K562 (cell line): ENCODE measurements around the gene SOHLH2. TPM values are rescaled to one million over a fixed set of nuclear protein-coding genes. Genes with fewer than 3 reads are reported as not detected.

Source experiments
- ATAC-seq: fragments of 200-7000 bp; cut with Tn5 transposase; 3 replicates; pipeline ENCODE4 v1.9.1; 2020; ENCODE audit warnings: moderate library complexity
- BruUV-seq: library from RNA; stranded (reverse); fragments of 400-500 nt; replicated peaks from 2 replicates; lab custom pipeline; 2021; lab: Mats Ljungman, UMichigan
- CTCF ChIA-PET: fragments of 300-600 bp; formaldehyde crosslinking; extraction: SDS; loops from one replicate; lab custom pipeline; 2021; ENCODE audit warnings: low intra/inter-chr PET ratio; lab: Yijun Ruan, JAX
- POLR2A ChIA-PET: fragments of 300-600, 350-650 bp; sonication (Branson Sonifier 250); formaldehyde crosslinking; extraction: SDS; loops from one replicate; lab custom pipeline; 2021; ENCODE audit warnings: antibody characterized with exemption, inconsistent platforms; lab: Yijun Ruan, JAX
- DNase-seq, 4 experiments: peaks; one replicate each; pipeline versions ENCODE4 v3.0.0 to v3.0.0-alpha.2; 2011 to 2018; ENCODE audit warnings: low spot score in 3 of 4, mixed read lengths in 3 of 4; ENCODE audit errors: extremely low read depth in 1 of 4
- FAIRE-seq: peaks from 2 replicates; lab custom pipeline; 2011; peaks lifted over from hg19 to GRCh38; lab: Jason Lieb, UNC
- H2AFZ ChIP-seq: 2 replicates; pipeline ENCODE4 v1.6.0; 2011; ENCODE audit warnings: low read depth, low read length, control low read depth, inconsistent platforms
- H3K27ac ChIP-seq: fragments of 200-600 bp; 3 replicates; pipeline ENCODE4 v1.8.0; 2011; ENCODE audit warnings: low read depth, mild to moderate bottlenecking, control low read depth, inconsistent platforms, low read length, moderate library complexity, mixed read lengths; ENCODE audit errors: extremely low read depth
- H3K27me3 ChIP-seq, 2 experiments: fragments of 300-600 bp in 1 of 2; 2 replicates in 1 of 2; 3 replicates in 1 of 2; pipeline versions ENCODE4 v1.6.0 to v1.8.0; 2011; ENCODE audit warnings: inconsistent platforms in 2 of 2, low read length in 2 of 2, mild to moderate bottlenecking in 1 of 2, mixed read lengths in 1 of 2, moderate library complexity in 1 of 2; ENCODE audit not compliant: control insufficient read depth in 2 of 2, insufficient read depth in 2 of 2
- H3K36me3 ChIP-seq: fragments of 300-600 bp; 3 replicates; pipeline ENCODE4 v1.8.0; 2011; ENCODE audit warnings: mild to moderate bottlenecking, low read length, inconsistent platforms; ENCODE audit not compliant: control insufficient read depth, insufficient read depth
- H3K4me1 ChIP-seq, 2 experiments: fragments of 200-600 bp in 1 of 2; replicated peaks in 1 of 2; 2 replicates in 1 of 2; 3 replicates in 1 of 2; pipeline versions ENCODE4 v1.5.1 to v1.8.0; 2011; ENCODE audit warnings: inconsistent platforms in 2 of 2, low read length in 2 of 2, mild to moderate bottlenecking in 1 of 2, mixed read lengths in 1 of 2, moderate library complexity in 1 of 2; ENCODE audit not compliant: control insufficient read depth in 2 of 2, insufficient read depth in 2 of 2
- H3K4me2 ChIP-seq: 2 replicates; pipeline ENCODE4 v1.6.1; 2011; ENCODE audit warnings: low read length, control low read depth, inconsistent platforms, mixed read lengths; ENCODE audit not compliant: insufficient read depth
- H3K4me3 ChIP-seq: fragments of 200-600 bp; sonication (generic), shearing (Covaris generic); 2 replicates; pipeline ENCODE4 v1.5.1; 2016; ENCODE audit warnings: control low read depth, inconsistent platforms
- H3K79me2 ChIP-seq: fragments of 200-600 bp; 3 replicates; pipeline ENCODE4 v1.8.0; 2011; ENCODE audit warnings: low read length, inconsistent platforms; ENCODE audit not compliant: control insufficient read depth, insufficient read depth
- H3K9ac ChIP-seq, 2 experiments: 2 replicates each; pipeline versions ENCODE4 v1.6.0 to v1.6.1; 2011; ENCODE audit warnings: low read depth in 2 of 2, low read length in 2 of 2, control low read depth in 1 of 2, inconsistent platforms in 1 of 2, mild to moderate bottlenecking in 1 of 2, mixed read lengths in 1 of 2; ENCODE audit not compliant: insufficient read depth in 1 of 2
- H3K9me1 ChIP-seq: one replicate; pipeline ENCODE4 v1.6.0; 2011; ENCODE audit warnings: inconsistent platforms, mild to moderate bottlenecking, low read length, moderate library complexity; ENCODE audit not compliant: control insufficient read depth, insufficient read depth
- H3K9me3 ChIP-seq: replicated peaks from 2 replicates; pipeline ENCODE4 v1.5.1; 2011; ENCODE audit warnings: low read depth, low read length, inconsistent platforms; ENCODE audit not compliant: control insufficient read depth, insufficient read depth
- H4K20me1 ChIP-seq: replicated peaks from 2 replicates; pipeline ENCODE4 v1.6.1; 2011; ENCODE audit warnings: low read length, inconsistent platforms, mixed read lengths; ENCODE audit not compliant: control insufficient read depth, insufficient read depth
- CREM ChIP-seq: IDR thresholded peaks from 2 replicates; pipeline ENCODE4 v1.6.1; 2014; ENCODE audit warnings: antibody characterized with exemption, low read depth
- ETV6 ChIP-seq, 3 experiments: fragments of 150-350 bp in 1 of 3; sonication (generic) in 1 of 3; formaldehyde crosslinking in 1 of 3; IDR thresholded peaks; 2 replicates each; pipeline versions ENCODE4 v1.6.1 to v1.8.0; 2014 to 2022; ENCODE audit warnings: borderline replicate concordance in 2 of 3, low read depth in 2 of 3, antibody characterized with exemption in 1 of 3, low read length in 1 of 3, mild to moderate bottlenecking in 1 of 3, missing genetic modification reagents in 1 of 3
- JUND ChIP-seq, 2 experiments: IDR thresholded peaks; 2 replicates in 1 of 2; 3 replicates in 1 of 2; pipeline ENCODE4 v1.6.1; 2011; ENCODE audit warnings: borderline replicate concordance in 2 of 2, low read depth in 2 of 2, low read length in 2 of 2, improper control_type of control experiment in 1 of 2, missing biosample characterization in 1 of 2, missing genetic modification characterization in 1 of 2, missing genetic modification reagents in 1 of 2
- KLF1 ChIP-seq: fragments of 450-650 bp; IDR thresholded peaks from 2 replicates; pipeline ENCODE4 v1.6.1; 2016; ENCODE audit warnings: missing genetic modification characterization, missing compliant biosample characterization
- KLF6 ChIP-seq: fragments of 250-450 bp; sonication (Bioruptor Pico); IDR thresholded peaks from 2 replicates; pipeline ENCODE4 v1.4.0; 2020; ENCODE audit warnings: mild to moderate bottlenecking, moderate library complexity, borderline replicate concordance
- NCOR1 ChIP-seq: fragments of 450-650 bp; IDR thresholded peaks from 2 replicates; pipeline ENCODE4 v1.6.1; 2016; ENCODE audit warnings: mild to moderate bottlenecking, moderate library complexity
- NFATC3 ChIP-seq: fragments of 450-650 bp; IDR thresholded peaks from 2 replicates; pipeline ENCODE4 v1.6.1; 2017; ENCODE audit warnings: mild to moderate bottlenecking
- NR2C1 ChIP-seq, 2 experiments: fragments of 450-650 bp; IDR thresholded peaks; 2 replicates each; pipeline ENCODE4 v1.6.1; 2017; ENCODE audit warnings: mild to moderate bottlenecking in 2 of 2, antibody characterized with exemption in 1 of 2, inconsistent platforms in 1 of 2, missing compliant biosample characterization in 1 of 2, missing genetic modification characterization in 1 of 2
- NR4A1 ChIP-seq, 2 experiments: fragments of 250-450 bp in 1 of 2; fragments of 450-650 bp in 1 of 2; sonication (Bioruptor Pico) in 1 of 2; IDR thresholded peaks; 2 replicates each; pipeline versions ENCODE4 v1.4.0 to v1.6.1; 2016 to 2020; ENCODE audit warnings: mild to moderate bottlenecking in 2 of 2, missing compliant biosample characterization in 1 of 2, missing genetic modification characterization in 1 of 2, moderate library complexity in 1 of 2
- POLR2AphosphoS2 ChIP-seq: IDR thresholded peaks from 2 replicates; pipeline ENCODE4 v1.6.1; 2012; ENCODE audit warnings: low read length, improper control_type of control experiment
- PRMT5 ChIP-seq: sonication (generic); formaldehyde crosslinking; IDR thresholded peaks from 2 replicates; pipeline ENCODE4 v1.5.0; 2020; ENCODE audit warnings: missing genetic modification reagents
- WGBS: fragments of 100-300 bp; shearing (Covaris generic); methylation state at CpG from one replicate; pipeline ENCODE4 v1.1.6; 2016; ENCODE audit warnings: low coverage, mixed read lengths; ENCODE audit not compliant: insufficient coverage; ENCODE audit errors: missing lambda C conversion rate; 5-methylcytosine and 5-hydroxymethylcytosine counted together
- in situ Hi-C: fragments of 300-500 bp; cut with MboI; formaldehyde crosslinking; loops from 4 replicates; pipeline ENCODE4 v1.15.0; 2018; ENCODE audit warnings: inconsistent platforms, mixed read lengths
- intact Hi-C: fragments of 100-400 bp; cut with micrococcal nuclease; formaldehyde crosslinking; loops from 2 replicates; pipeline ENCODE4 v1.14.2; 2022
- polyA plus RNA-seq, 8 experiments: library from polyadenylated mRNA; depleted of rRNA in 4 of 8; stranded (reverse) in 5 of 8; unstranded in 3 of 8; fragments of >200 nt; fragmentation: Nextera tagmentation in 2 of 8; fragmentation: Illumina TruSeq in 1 of 8; extraction: Ambion mirVana in 2 of 8; extraction: Trizol in 1 of 8; gene quantifications; 2 replicates each; pipeline versions ENCODE4 v1.2.1 to v1.2.3, GENCODE V29; 2011 to 2014; ENCODE audit warnings: inconsistent platforms in 1 of 8, missing spikeins in 1 of 8
- total RNA-seq, 7 experiments: library from RNA; depleted of rRNA in 6 of 7; stranded (reverse); fragments of >200 nt in 6 of 7; fragmentation: Illumina TruSeq in 2 of 7; extraction: Trizol in 2 of 7; gene quantifications; 2 replicates each; pipeline versions ENCODE4 v1.2.1 to v1.2.3, GENCODE V29; 2011 to 2021; ENCODE audit warnings: low replicate concordance in 1 of 7
- TF ChIP-seq, protein P1 (sequence below): fragments of 250-450 bp; sonication (Bioruptor Pico); IDR thresholded peaks from 2 replicates; pipeline ENCODE4 v1.5.0; 2020; ENCODE audit warnings: mild to moderate bottlenecking

The SOHLH2 gene
- total and polyA plus RNA-seq, 9 of the 15 experiments (the other 6 are each of a cell fraction or from before 2014, with no cell fraction given), result 10.3 to 26.7 (median 17.0) TPM

DNA sequence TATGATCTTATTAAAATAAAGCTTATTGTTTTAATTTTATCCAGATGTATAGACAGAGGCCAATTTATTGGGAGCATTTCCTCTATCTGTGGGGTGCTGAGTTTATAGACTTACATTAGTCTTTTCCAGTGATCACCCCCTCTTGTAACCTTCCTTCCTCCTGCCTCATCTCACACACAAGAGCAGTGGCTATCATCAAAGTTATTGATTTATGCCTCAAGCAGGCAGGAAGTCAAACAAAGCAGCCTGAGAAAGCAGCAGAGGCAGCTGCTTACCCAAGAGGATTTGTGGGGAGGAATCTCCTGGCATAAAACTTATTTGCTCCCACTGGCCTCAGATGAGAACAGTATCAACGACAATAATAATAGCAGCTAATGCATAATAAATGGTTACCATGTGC lies 56.9 kb downstream of the SOHLH2 start:
- DNase-seq, result no peak
- ChIA-PET POLR2A (no interaction called here), CTCF (no interaction called here)
- no peak for FAIRE-seq
- no peak overlapping the region for H3K4me3 ChIP-seq
- in situ Hi-C loops, result no loop called here
- no peak overlapping the region for H3K4me2 ChIP-seq
- TF ChIP-seq PRMT5 (CRISPR knock-in tag) (no peak), NR2C1 (IDR thresholded peaks at IDR 0.05) (no peak), NR2C1 (tag; IDR thresholded peaks at IDR 0.05) (no peak)
- no TSS peak for BruUV-seq
- intact Hi-C loops, result no loop called here
- no peaks in the 10 kb centered on the region for H3K36me3 ChIP-seq
- peaks cover 0 to 6% of the 10 kb centered on the region in 2 experiments; a peak in 1 of 5 replicates for H3K27me3 ChIP-seq
- no peaks in the 10 kb centered on the region for H3K9me3 ChIP-seq
- no peak overlapping the region for H3K27ac ChIP-seq
- H3K9ac ChIP-seq, result no peak overlapping the region
- H3K9me1 ChIP-seq, result no peaks in the 10 kb centered on the region
- WGBS, result 0% methylated on average over 1 of the region's 1 CpG
- H4K20me1 ChIP-seq, result no peaks in the 10 kb centered on the region
- no peaks in the 10 kb centered on the region for H3K79me2 ChIP-seq
- H3K4me1 ChIP-seq, result peaks cover 0 to 4% of the 10 kb centered on the region in 2 experiments; a peak in 1 of 5 replicates
- no peak overlapping the region for H2AFZ ChIP-seq
- ATAC-seq, result no peak

DNA sequence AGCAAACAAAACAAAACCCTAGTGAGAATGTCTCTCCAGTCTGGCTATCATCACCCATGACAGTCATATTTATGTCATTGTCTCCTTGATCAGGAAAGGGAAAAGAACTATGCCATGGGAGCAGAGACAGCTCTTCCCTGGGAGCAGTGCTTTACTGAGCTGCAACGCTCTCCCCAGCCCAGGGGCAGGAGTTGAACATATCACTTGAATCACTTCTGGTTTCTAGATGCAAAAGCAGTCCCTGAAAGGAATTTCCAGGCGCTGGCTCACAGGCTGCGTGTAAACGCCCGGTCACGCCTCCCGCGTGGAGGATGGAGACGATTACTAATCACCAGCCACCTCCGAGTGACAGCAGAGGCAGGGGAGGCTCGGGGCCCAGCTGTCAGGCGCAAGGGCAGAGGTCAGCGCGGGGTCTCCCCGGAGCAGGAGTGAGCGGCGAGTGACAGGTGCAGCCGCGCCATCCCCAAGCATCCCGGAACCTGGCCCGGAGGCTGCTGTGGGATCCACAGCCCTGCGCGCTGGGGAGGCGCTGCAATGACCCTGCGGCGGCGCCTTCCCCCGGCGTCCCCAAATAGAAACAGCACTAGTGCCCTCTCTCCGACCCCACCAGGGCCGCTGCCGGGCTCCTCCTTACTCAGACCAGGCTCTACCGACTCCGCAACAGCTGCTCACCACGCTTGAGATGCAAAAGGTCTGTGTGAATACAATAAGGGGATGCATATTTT lies 59.6 kb downstream of the SOHLH2 start:
- POLR2A ChIA-PET, result no interaction called here
- Histone ChIP-seq H3K79me2 (no peaks in the 10 kb centered on the region), H3K4me1 (peaks cover 0 to 4% of the 10 kb centered on the region in 2 experiments; a peak in 1 of 5 replicates), H3K4me2 (no peak overlapping the region), H3K9me3 (no peaks in the 10 kb centered on the region), H2AFZ (no peak overlapping the region), H3K4me3 (no peak overlapping the region), H3K27me3 (peaks cover 0 to 6% of the 10 kb centered on the region in 2 experiments; a peak in 1 of 5 replicates), H3K36me3 (no peaks in the 10 kb centered on the region), H3K9me1 (no peaks in the 10 kb centered on the region), H3K9ac (no peak overlapping the region; a peak in 1 of 4 replicates), H3K27ac (no peak overlapping the region), H4K20me1 (no peaks in the 10 kb centered on the region)
- TF ChIP-seq NFATC3 (no peak), KLF6 (CRISPR knock-in tag) (no peak), NR4A1 (CRISPR knock-in tag; IDR thresholded peaks at IDR 0.05) (no peak), NR4A1 (tag; IDR thresholded peaks at IDR 0.05) (no peak), CREM (no peak), KLF1 (no peak), NCOR1 (no peak), ETV6 (IDR thresholded peaks at IDR 0.05; ENCODE audit: borderline replicate concordance in 1 of 2, low read depth in 2 of 2, low read length in 1 of 2) (no peak), ETV6 (CRISPR knock-in tag; IDR thresholded peaks at IDR 0.05; ENCODE audit: borderline replicate concordance) (no peak), JUND (IDR thresholded peaks at IDR 0.05; ENCODE audit: borderline replicate concordance, low read depth, low read length) (no peak), JUND (tag; IDR thresholded peaks at IDR 0.05; ENCODE audit: borderline replicate concordance, low read depth, low read length) (no peak), POLR2AphosphoS2 (no peak)
- TF ChIP-seq, protein P1, sequence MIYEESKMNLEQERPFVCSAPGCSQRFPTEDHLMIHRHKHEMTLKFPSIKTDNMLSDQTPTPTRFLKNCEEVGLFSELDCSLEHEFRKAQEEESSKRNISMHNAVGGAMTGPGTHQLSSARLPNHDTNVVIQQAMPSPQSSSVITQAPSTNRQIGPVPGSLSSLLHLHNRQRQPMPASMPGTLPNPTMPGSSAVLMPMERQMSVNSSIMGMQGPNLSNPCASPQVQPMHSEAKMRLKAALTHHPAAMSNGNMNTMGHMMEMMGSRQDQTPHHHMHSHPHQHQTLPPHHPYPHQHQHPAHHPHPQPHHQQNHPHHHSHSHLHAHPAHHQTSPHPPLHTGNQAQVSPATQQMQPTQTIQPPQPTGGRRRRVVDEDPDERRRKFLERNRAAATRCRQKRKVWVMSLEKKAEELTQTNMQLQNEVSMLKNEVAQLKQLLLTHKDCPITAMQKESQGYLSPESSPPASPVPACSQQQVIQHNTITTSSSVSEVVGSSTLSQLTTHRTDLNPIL (CRISPR knock-in tag), result no peak
- FAIRE-seq, result no peak
- 3% methylated on average over 18 of the region's 35 CpGs for WGBS
- ATAC-seq, result no peak; the same call in 2 of the 3 replicates
- no TSS peak for BruUV-seq
- CTCF ChIA-PET, result interaction anchor here (0.7 kb wide), 1 partner anchor 581 kb away, joined by 5 read pairs; no protein-coding TSS in a partner anchor
- no peak for DNase-seq
- in situ Hi-C loops (no loop called here), intact Hi-C loops (no loop called here)
